K562 (cell line): ENCODE results near the gene HOXB5. TPM values are rescaled to one million over a fixed set of nuclear protein-coding genes. Genes with fewer than 3 reads are reported as not detected.

ENCODE experiments used
- ARID3B ChIP-seq: fragments of 250-450 bp; sonication (Bioruptor Pico); IDR thresholded peaks from 2 replicates; pipeline ENCODE4 v1.4.0; 2020; ENCODE audit warnings: borderline replicate concordance
- CBX1 ChIP-seq: sonication (generic); IDR thresholded peaks from 2 replicates; pipeline ENCODE4 v1.6.1; 2016; ENCODE audit warnings: antibody characterized with exemption, low read depth, mild to moderate bottlenecking
- ELK1 ChIP-seq: sonication (generic); formaldehyde crosslinking; IDR thresholded peaks from 2 replicates; pipeline ENCODE4 v1.8.1; 2022; ENCODE audit warnings: missing genetic modification reagents
- FOXJ3 ChIP-seq: sonication (generic); formaldehyde crosslinking; IDR thresholded peaks from 2 replicates; pipeline ENCODE4 v1.4.0; 2020; ENCODE audit warnings: mild to moderate bottlenecking, missing genetic modification reagents
- JUND ChIP-seq, 2 experiments: IDR thresholded peaks; 2 replicates in 1 of 2; 3 replicates in 1 of 2; pipeline ENCODE4 v1.6.1; 2011; ENCODE audit warnings: borderline replicate concordance in 2 of 2, low read depth in 2 of 2, low read length in 2 of 2, improper control_type of control experiment in 1 of 2, missing biosample characterization in 1 of 2, missing genetic modification characterization in 1 of 2, missing genetic modification reagents in 1 of 2
- KAT2B ChIP-seq: IDR thresholded peaks from one replicate; pipeline ENCODE4 v1.6.1; 2012; ENCODE audit warnings: low read depth, mild to moderate bottlenecking, control low read depth, inconsistent platforms, low read length, moderate library complexity
- KDM5B ChIP-seq: fragments of 200-600 bp; sonication (generic); IDR thresholded peaks from 2 replicates; pipeline ENCODE4 v1.6.1; 2012; ENCODE audit warnings: low read depth, mild to moderate bottlenecking, moderate library complexity, low read length, control low read depth, inconsistent platforms; ENCODE audit not compliant: insufficient replicate concordance
- KLF13 ChIP-seq: fragments of 450-650 bp; IDR thresholded peaks from 2 replicates; pipeline ENCODE4 v1.6.1; 2016; ENCODE audit warnings: missing genetic modification characterization, low read depth, mild to moderate bottlenecking, missing compliant biosample characterization, moderate library complexity, borderline replicate concordance
- MTA1 ChIP-seq: fragments of 450-650 bp; IDR thresholded peaks from 2 replicates; pipeline ENCODE4 v1.6.1; 2017; ENCODE audit warnings: borderline replicate concordance
- MTA2 ChIP-seq: fragments of 450-650 bp; IDR thresholded peaks from 2 replicates; pipeline ENCODE4 v1.6.1; 2016; ENCODE audit warnings: low read depth
- SLC30A9 ChIP-seq: fragments of 250-450 bp; sonication (Bioruptor Pico); IDR thresholded peaks from 2 replicates; pipeline ENCODE4 v1.8.0; 2022; ENCODE audit warnings: mild to moderate bottlenecking, moderate library complexity
- STAT5A ChIP-seq: IDR thresholded peaks from 2 replicates; pipeline ENCODE4 v1.6.1; 2012; ENCODE audit warnings: low read length, inconsistent platforms, borderline replicate concordance
- ZC3H8 ChIP-seq: fragments of 450-650 bp; IDR thresholded peaks from 2 replicates; pipeline ENCODE4 v1.6.1; 2017
- ZNF79 ChIP-seq: fragments of 250-450 bp; sonication (Bioruptor Pico); IDR thresholded peaks from 2 replicates; pipeline ENCODE4 v1.4.0; 2020; ENCODE audit warnings: low read depth, mild to moderate bottlenecking, moderate library complexity
- polyA plus RNA-seq, 8 experiments: library from polyadenylated mRNA; depleted of rRNA in 4 of 8; stranded (reverse) in 5 of 8; unstranded in 3 of 8; fragments of >200 nt; fragmentation: Nextera tagmentation in 2 of 8; fragmentation: Illumina TruSeq in 1 of 8; extraction: Ambion mirVana in 2 of 8; extraction: Trizol in 1 of 8; gene quantifications; 2 replicates each; pipeline versions ENCODE4 v1.2.1 to v1.2.3, GENCODE V29; 2011 to 2014; ENCODE audit warnings: inconsistent platforms in 1 of 8, missing spikeins in 1 of 8
- total RNA-seq, 7 experiments: library from RNA; depleted of rRNA in 6 of 7; stranded (reverse); fragments of >200 nt in 6 of 7; fragmentation: Illumina TruSeq in 2 of 7; extraction: Trizol in 2 of 7; gene quantifications; 2 replicates each; pipeline versions ENCODE4 v1.2.1 to v1.2.3, GENCODE V29; 2011 to 2021; ENCODE audit warnings: low replicate concordance in 1 of 7
- TF ChIP-seq, protein P1 (sequence below): fragments of 250-450 bp; sonication (Bioruptor Pico); IDR thresholded peaks from 2 replicates; pipeline ENCODE4 v1.4.0; 2020; ENCODE audit warnings: mild to moderate bottlenecking, moderate library complexity
- TF ChIP-seq, protein P2 (sequence below): fragments of 450-650 bp; formaldehyde crosslinking; IDR thresholded peaks from 2 replicates; pipeline ENCODE4 v1.4.0; 2020; ENCODE audit warnings: mild to moderate bottlenecking
- TF ChIP-seq, protein P3 (sequence below): fragments of 250-450 bp; sonication (Bioruptor Pico); IDR thresholded peaks from 2 replicates; pipeline ENCODE4 v1.8.0; 2021; ENCODE audit warnings: borderline replicate concordance, mild to moderate bottlenecking, moderate library complexity; ENCODE audit not compliant: poor library complexity, severe bottlenecking

HOXB5 gene
- total and polyA plus RNA-seq, 9 of the 15 experiments (the other 6 are each of a cell fraction or from before 2014, with no cell fraction given) = 0.24 to 2.7 (median 0.65) TPM

DNA sequence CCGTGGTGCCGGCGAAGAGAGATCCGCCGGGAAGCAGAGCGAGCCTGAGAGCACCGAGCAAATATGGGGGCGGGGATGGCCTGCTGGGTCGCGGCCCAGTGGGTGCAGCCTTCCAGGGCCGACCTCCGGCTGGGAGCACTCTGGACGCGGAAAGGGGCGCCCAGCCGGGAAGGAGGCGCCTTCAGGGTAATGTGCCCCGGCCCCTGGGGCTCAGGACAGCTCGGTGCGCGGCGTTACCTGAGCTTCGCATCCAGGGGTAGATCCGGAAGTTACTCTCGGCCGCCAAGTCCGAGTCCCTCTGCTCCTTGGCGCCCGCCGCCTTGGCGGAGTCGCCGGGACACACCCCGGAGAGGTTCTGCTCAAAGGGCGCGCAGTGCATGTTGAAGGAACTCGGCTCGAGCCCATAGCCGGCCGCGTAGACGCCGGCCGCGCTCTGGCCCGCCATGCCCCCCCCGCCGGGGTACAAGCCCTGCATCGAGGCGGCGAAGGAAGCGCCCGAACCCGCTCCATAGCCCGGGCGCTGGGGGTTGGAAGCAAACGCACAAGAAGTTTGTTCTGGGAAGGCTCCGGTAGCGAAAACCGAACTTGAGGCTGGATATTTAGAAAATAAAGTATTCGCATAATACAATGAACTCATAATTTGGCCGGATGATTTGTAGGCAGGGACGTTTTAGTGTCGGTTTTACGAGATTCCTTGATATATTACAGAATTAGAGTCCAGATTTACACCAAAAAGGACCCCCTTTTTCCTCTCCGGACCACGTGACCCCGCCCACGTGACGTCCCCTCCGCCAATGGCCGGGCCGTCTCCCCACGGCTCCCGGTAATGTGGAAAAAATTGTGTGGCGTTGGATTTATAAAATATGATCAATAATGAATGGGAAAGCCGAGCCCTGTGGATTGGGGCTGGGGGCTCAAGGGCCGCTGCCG is 17.0 kb upstream of the HOXB5 start, which contains the start of gene HOXB7 (continued):
- TF ChIP-seq KDM5B (peak; percentile 48), JUND (IDR thresholded peaks at IDR 0.05; ENCODE audit: borderline replicate concordance, low read depth, low read length) (no peak), JUND (tag; IDR thresholded peaks at IDR 0.05; ENCODE audit: borderline replicate concordance, low read depth, low read length) (no peak), ELK1 (CRISPR knock-in tag) (no peak), KAT2B (no peak), ARID3B (CRISPR knock-in tag) (no peak), ZNF79 (CRISPR knock-in tag) (no peak), STAT5A (no peak), CBX1 (no peak), SLC30A9 (CRISPR knock-in tag) (no peak), MTA1 (no peak), FOXJ3 (CRISPR knock-in tag) (no peak), MTA2 (no peak), KLF13 (no peak), ZC3H8 (no peak)
- TF ChIP-seq, protein P1, sequence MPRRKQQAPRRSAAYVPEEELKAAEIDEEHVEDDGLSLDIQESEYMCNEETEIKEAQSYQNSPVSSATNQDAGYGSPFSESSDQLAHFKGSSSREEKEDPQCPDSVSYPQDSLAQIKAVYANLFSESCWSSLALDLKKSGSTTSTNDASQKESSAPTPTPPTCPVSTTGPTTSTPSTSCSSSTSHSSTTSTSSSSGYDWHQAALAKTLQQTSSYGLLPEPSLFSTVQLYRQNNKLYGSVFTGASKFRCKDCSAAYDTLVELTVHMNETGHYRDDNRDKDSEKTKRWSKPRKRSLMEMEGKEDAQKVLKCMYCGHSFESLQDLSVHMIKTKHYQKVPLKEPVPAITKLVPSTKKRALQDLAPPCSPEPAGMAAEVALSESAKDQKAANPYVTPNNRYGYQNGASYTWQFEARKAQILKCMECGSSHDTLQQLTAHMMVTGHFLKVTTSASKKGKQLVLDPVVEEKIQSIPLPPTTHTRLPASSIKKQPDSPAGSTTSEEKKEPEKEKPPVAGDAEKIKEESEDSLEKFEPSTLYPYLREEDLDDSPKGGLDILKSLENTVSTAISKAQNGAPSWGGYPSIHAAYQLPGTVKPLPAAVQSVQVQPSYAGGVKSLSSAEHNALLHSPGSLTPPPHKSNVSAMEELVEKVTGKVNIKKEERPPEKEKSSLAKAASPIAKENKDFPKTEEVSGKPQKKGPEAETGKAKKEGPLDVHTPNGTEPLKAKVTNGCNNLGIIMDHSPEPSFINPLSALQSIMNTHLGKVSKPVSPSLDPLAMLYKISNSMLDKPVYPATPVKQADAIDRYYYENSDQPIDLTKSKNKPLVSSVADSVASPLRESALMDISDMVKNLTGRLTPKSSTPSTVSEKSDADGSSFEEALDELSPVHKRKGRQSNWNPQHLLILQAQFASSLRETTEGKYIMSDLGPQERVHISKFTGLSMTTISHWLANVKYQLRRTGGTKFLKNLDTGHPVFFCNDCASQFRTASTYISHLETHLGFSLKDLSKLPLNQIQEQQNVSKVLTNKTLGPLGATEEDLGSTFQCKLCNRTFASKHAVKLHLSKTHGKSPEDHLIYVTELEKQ (CRISPR knock-in tag) = no peak
- TF ChIP-seq, protein P2, sequence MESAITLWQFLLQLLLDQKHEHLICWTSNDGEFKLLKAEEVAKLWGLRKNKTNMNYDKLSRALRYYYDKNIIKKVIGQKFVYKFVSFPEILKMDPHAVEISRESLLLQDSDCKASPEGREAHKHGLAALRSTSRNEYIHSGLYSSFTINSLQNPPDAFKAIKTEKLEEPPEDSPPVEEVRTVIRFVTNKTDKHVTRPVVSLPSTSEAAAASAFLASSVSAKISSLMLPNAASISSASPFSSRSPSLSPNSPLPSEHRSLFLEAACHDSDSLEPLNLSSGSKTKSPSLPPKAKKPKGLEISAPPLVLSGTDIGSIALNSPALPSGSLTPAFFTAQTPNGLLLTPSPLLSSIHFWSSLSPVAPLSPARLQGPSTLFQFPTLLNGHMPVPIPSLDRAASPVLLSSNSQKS = no peak
- TF ChIP-seq, protein P3, sequence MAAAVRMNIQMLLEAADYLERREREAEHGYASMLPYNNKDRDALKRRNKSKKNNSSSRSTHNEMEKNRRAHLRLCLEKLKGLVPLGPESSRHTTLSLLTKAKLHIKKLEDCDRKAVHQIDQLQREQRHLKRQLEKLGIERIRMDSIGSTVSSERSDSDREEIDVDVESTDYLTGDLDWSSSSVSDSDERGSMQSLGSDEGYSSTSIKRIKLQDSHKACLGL (CRISPR knock-in tag) = no peak
